ENCODE results near the gene SEC14L1. TPM values are rescaled to one million over a fixed set of nuclear protein-coding genes. Genes with fewer than 3 reads are reported as not detected.
"Not testable (repeated sequence)": the region's sequence is repeated elsewhere in the genome, so short reads cannot be mapped to it uniquely, and the experiment has no call there.

Gene SEC14L1
- total and polyA plus RNA-seq, 2 of the 8 experiments (the other 6 are each of a cell fraction or from before 2014, with no cell fraction given) = 27.2 to 74.4 TPM

GRCh38 chr17:77137886-77138285 is 2.9 kb upstream of the SEC14L1 start:
- not testable (repeated sequence) for H2BK120ac ChIP-seq (replicated peaks; ENCODE audit: low read depth, low read length); H3K27ac ChIP-seq (ENCODE audit: low read depth, low read length); H2AK5ac ChIP-seq (ENCODE audit: low read depth, low read length); H4K8ac ChIP-seq (ENCODE audit: extremely low read depth, insufficient read depth, low read length); H2BK20ac ChIP-seq (ENCODE audit: low read length); H3K56ac ChIP-seq (replicated peaks; ENCODE audit: insufficient read length, low read depth, low read length); H3K14ac ChIP-seq (ENCODE audit: insufficient read length); H4K5ac ChIP-seq (ENCODE audit: insufficient read length, low read depth, low read length); H3K4ac ChIP-seq (replicated peaks; ENCODE audit: insufficient read length, low read depth, low read length); H3K9ac ChIP-seq (replicated peaks in 1 of 4; ENCODE audit: extremely low read depth in 1 of 4, low read depth in 3 of 4, low read length in 3 of 4); H2BK15ac ChIP-seq (ENCODE audit: low read length); H4K91ac ChIP-seq (replicated peaks; ENCODE audit: insufficient read length, low read length); DNase-seq (ENCODE audit: low read depth in 1 of 2, low spot score in 2 of 2); H3K23me2 ChIP-seq (ENCODE audit: low read depth, low read length); FAIRE-seq; H3K79me1 ChIP-seq (ENCODE audit: low read depth, low read length); H3K27me3 ChIP-seq (replicated peaks in 1 of 4; ENCODE audit: control insufficient read depth in 3 of 4, extremely low read depth in 1 of 4, insufficient read depth in 3 of 4, low read length in 3 of 4); H3K9me3 ChIP-seq (ENCODE audit: insufficient read depth in 2 of 2, low read depth in 1 of 2, low read length in 1 of 2); H2BK5ac ChIP-seq (ENCODE audit: low read depth, low read length); H3K18ac ChIP-seq (ENCODE audit: extremely low read depth, low read length); H2AFZ ChIP-seq (ENCODE audit: low read length); H4K20me1 ChIP-seq (replicated peaks in 1 of 2; ENCODE audit: control insufficient read depth in 1 of 2, insufficient read depth in 2 of 2, low read length in 2 of 2); H3K79me2 ChIP-seq (ENCODE audit: control insufficient read depth in 1 of 2, insufficient read depth in 2 of 2, low read length in 2 of 2); H3K4me2 ChIP-seq (ENCODE audit: insufficient read depth in 1 of 2, low read depth in 2 of 2, low read length in 2 of 2); H3K36me3 ChIP-seq (ENCODE audit: control insufficient read depth in 2 of 4, insufficient read depth in 4 of 4, low read length in 3 of 4); H3K23ac ChIP-seq (ENCODE audit: insufficient read length); H2BK12ac ChIP-seq (ENCODE audit: low read depth, low read length); H3K4me3 ChIP-seq (ENCODE audit: extremely low read depth in 1 of 4, insufficient read depth in 2 of 4, low read depth in 3 of 4, low read length in 4 of 4)
- WGBS, 2 experiments (ENCODE audit: extremely low coverage in 1 of 2, insufficient coverage in 1 of 2, insufficient read length in 1 of 2, insufficient replicate concordance in 2 of 2, low coverage in 1 of 2, low lambda C conversion rate in 2 of 2, missing lambda C conversion rate in 1 of 2) = 86% methylated on average over 3 of the region's 3 CpGs; no CpG with 5 or more reads in 1 of the 2 experiments
- POLR2A ChIA-PET (ENCODE audit: partially characterized antibody) = interaction anchor here (0.6 to 0.9 kb wide), 2 partner anchors 9 to 49 kb away, joined by 3 read pairs; no protein-coding TSS in a partner anchor
- CTCF ChIA-PET (ENCODE audit: partially characterized antibody) = interaction anchor here (0.7 to 1.1 kb wide), 3 partner anchors 16 to 77 kb away, joined by 3 to 5 read pairs (median 4); no protein-coding TSS in a partner anchor
- H3K4me1 ChIP-seq (replicated peaks in 1 of 4; ENCODE audit: control insufficient read depth in 3 of 4, insufficient read depth in 4 of 4, low read length in 3 of 4) = peaks cover 4 to 11% (median 8%) of the 10 kb centered on the region in 4 experiments; a peak in 6 of 7 replicates
